Ishikawa (cell line): ENCODE results near the gene LCN6.
A peak's percentile ranks its signal among the peaks of the same experiment; 100 is the strongest.

Source experiments
- CEBPB ChIP-seq: IDR thresholded peaks from 2 replicates; pipeline ENCODE4 v1.6.1; 2012
- CREB1 ChIP-seq: IDR thresholded peaks from 2 replicates; pipeline ENCODE4 v1.6.1; 2012; ENCODE audit warnings: low read depth
- EGR1 ChIP-seq: IDR thresholded peaks from 2 replicates; pipeline ENCODE4 v1.6.1; 2012
- EP300 ChIP-seq: IDR thresholded peaks from 2 replicates; pipeline ENCODE4 v1.6.1; 2012; ENCODE audit warnings: borderline replicate concordance
- FOXM1 ChIP-seq: IDR thresholded peaks from 2 replicates; pipeline ENCODE4 v1.6.1; 2012; ENCODE audit warnings: low read depth, borderline replicate concordance
- MAX ChIP-seq: IDR thresholded peaks from 2 replicates; pipeline ENCODE4 v1.6.1; 2012
- NFIC ChIP-seq: IDR thresholded peaks from 2 replicates; pipeline ENCODE4 v1.6.1; 2012
- RAD21 ChIP-seq: IDR thresholded peaks from 2 replicates; pipeline ENCODE4 v1.6.1; 2012; ENCODE audit warnings: low read depth
- REST ChIP-seq: IDR thresholded peaks from 2 replicates; pipeline ENCODE4 v1.6.1; 2012; ENCODE audit warnings: low read depth, mild to moderate bottlenecking
- TAF1 ChIP-seq: IDR thresholded peaks from 2 replicates; pipeline ENCODE4 v1.6.1; 2012; ENCODE audit warnings: low read depth, mild to moderate bottlenecking
- TCF12 ChIP-seq: IDR thresholded peaks from 2 replicates; pipeline ENCODE4 v1.6.1; 2012; ENCODE audit warnings: low read depth
- TEAD4 ChIP-seq: IDR thresholded peaks from 2 replicates; pipeline ENCODE4 v1.6.1; 2012
- USF1 ChIP-seq: IDR thresholded peaks from 2 replicates; pipeline ENCODE4 v1.6.1; 2012
- YY1 ChIP-seq: IDR thresholded peaks from 2 replicates; pipeline ENCODE4 v1.6.1; 2012; ENCODE audit warnings: low read depth
- ZBTB7A ChIP-seq: IDR thresholded peaks from 2 replicates; pipeline ENCODE4 v1.6.1; 2012; ENCODE audit warnings: low read depth

LCN6 gene

GRCh38 chr9:136744773-136745172 lies 3.6 kb downstream of the LCN6 start:
- TF ChIP-seq ZBTB7A (no peak), USF1 (no peak), CREB1 (no peak), TEAD4 (no peak), FOXM1 (no peak), EP300 (no peak), MAX (no peak), EGR1 (no peak), NFIC (no peak), TCF12 (no peak), YY1 (no peak), CEBPB (no peak)

GRCh38 chr9:136743639-136744211 lies 4.6 kb downstream of the LCN6 start:
- TF ChIP-seq USF1 (no peak), CREB1 (no peak), EGR1 (no peak), FOXM1 (no peak), TEAD4 (no peak), NFIC (no peak), REST (no peak), YY1 (no peak), ZBTB7A (no peak), EP300 (no peak), MAX (no peak), RAD21 (no peak), CEBPB (no peak), TAF1 (no peak), TCF12 (no peak)

GRCh38 chr9:136742591-136743391 lies 5.5 kb downstream of the LCN6 start, which contains the start of gene LCN10:
TSS of gene LCN10 (minus strand) at chr9:136742940. CDS start at chr9:136742903, 37 bp downstream.
- TF ChIP-seq TCF12: no peak
- TF ChIP-seq USF1: no peak
- no peak for TF ChIP-seq YY1
- TF ChIP-seq CREB1: no peak
- no peak for TF ChIP-seq TEAD4
- no peak for TF ChIP-seq FOXM1
- TF ChIP-seq EGR1: no peak
- no peak for TF ChIP-seq REST
- TF ChIP-seq CEBPB: no peak
- TF ChIP-seq RAD21: no peak

- TF ChIP-seq YY1: no peak
- TF ChIP-seq TCF12: no peak
- TF ChIP-seq EGR1: peak; percentile 43; the same call in 1 of the 2 replicates
- no peak for TF ChIP-seq REST
- no peak for TF ChIP-seq FOXM1
Observed at GRCh38 chr9:136741883-136742571, 6.3 kb downstream of the LCN6 start.
